Esophagus muscularis mucosa (tissue), 4 donors: ENCODE results near the gene NEMP2.

Experiments
- EP300 ChIP-seq: sonication (generic); formaldehyde crosslinking; IDR thresholded peaks from one replicate; pipeline ENCODE4 v1.6.1; 2017; ENCODE audit warnings: antibody characterized with exemption
- POLR2A ChIP-seq: fragments of 450-650 bp; IDR thresholded peaks from one replicate; pipeline ENCODE4 v1.6.1; 2017; ENCODE audit warnings: antibody characterized with exemption, moderate library complexity, mild to moderate bottlenecking, low read depth
- TF ChIP-seq, protein P1 (sequence below), 3 experiments: fragments of 200-600 bp in 2 of 3; fragments of 450-650 bp in 1 of 3; sonication (generic) in 2 of 3; IDR thresholded peaks; one replicate each; pipeline ENCODE4 v1.5.1; 2017 to 2019; ENCODE audit warnings: antibody characterized with exemption in 3 of 3, mild to moderate bottlenecking in 2 of 3, moderate library complexity in 1 of 3

GRCh38 chr2:190515687-190516086 lies 18.8 kb downstream of the NEMP2 start:
- TF ChIP-seq, protein P1, sequence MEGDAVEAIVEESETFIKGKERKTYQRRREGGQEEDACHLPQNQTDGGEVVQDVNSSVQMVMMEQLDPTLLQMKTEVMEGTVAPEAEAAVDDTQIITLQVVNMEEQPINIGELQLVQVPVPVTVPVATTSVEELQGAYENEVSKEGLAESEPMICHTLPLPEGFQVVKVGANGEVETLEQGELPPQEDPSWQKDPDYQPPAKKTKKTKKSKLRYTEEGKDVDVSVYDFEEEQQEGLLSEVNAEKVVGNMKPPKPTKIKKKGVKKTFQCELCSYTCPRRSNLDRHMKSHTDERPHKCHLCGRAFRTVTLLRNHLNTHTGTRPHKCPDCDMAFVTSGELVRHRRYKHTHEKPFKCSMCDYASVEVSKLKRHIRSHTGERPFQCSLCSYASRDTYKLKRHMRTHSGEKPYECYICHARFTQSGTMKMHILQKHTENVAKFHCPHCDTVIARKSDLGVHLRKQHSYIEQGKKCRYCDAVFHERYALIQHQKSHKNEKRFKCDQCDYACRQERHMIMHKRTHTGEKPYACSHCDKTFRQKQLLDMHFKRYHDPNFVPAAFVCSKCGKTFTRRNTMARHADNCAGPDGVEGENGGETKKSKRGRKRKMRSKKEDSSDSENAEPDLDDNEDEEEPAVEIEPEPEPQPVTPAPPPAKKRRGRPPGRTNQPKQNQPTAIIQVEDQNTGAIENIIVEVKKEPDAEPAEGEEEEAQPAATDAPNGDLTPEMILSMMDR (IDR thresholded peaks at IDR 0.05): no peak
- TF ChIP-seq POLR2A: no peak
- TF ChIP-seq EP300: no peak
